Ishikawa (cell line): ENCODE data around the gene GOT2.

Source experiments
- MAX ChIP-seq: IDR thresholded peaks from 2 replicates; pipeline ENCODE4 v1.6.1; 2012
- YY1 ChIP-seq: IDR thresholded peaks from 2 replicates; pipeline ENCODE4 v1.6.1; 2012; ENCODE audit warnings: low read depth

GRCh38 chr16:58730724-58731370 lies 3.3 kb downstream of the GOT2 start:
- TF ChIP-seq YY1: no peak
- TF ChIP-seq MAX: no peak
